GM23248 (cell line): ENCODE results near the gene OS9.

Experiments used
- EZH2 ChIP-seq: fragments of 200-600 bp; sonication (generic); IDR thresholded peaks from 2 replicates; pipeline ENCODE4 v1.6.1; 2018; ENCODE audit warnings: antibody characterized with exemption, mild to moderate bottlenecking; ENCODE audit not compliant: insufficient read depth, poor library complexity, severe bottlenecking
- EZH2phosphoT487 ChIP-seq: fragments of 200-600 bp; sonication (generic); IDR thresholded peaks from 2 replicates; pipeline ENCODE4 v1.6.1; 2018; ENCODE audit warnings: antibody characterized with exemption, moderate library complexity, mild to moderate bottlenecking, low read depth; ENCODE audit not compliant: insufficient read depth

DNA sequence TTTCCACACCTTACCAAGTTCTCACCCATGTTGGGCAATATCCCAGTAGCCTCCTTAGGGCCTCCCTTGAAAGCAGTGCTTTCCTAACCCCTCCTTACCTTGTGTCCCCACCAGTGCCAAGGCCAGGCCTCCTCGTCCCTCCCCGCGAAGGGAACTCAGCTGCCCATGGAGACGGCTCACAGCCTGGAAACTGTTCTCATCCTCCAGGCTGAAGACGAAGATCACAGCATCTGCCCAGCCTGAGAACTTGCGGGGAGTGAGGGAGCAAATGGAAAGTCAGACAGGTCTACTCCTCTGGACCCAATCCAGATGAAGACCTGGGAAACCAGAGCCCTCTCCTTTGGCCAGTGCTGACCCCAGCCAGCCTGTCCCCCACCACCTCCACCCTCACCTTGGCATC is 40.0 kb downstream of the OS9 start:
- TF ChIP-seq EZH2 (no peak), EZH2phosphoT487 (no peak)
